HG03342 (cell line): ENCODE results near the gene PAIP2B.

ENCODE experiments used
- ATAC-seq: cut with Tn5 transposase; IDR thresholded peaks from one replicate; pipeline ENCODE4 v1.9.1; 2021; ENCODE audit warnings: mild to moderate bottlenecking, moderate library complexity; ENCODE audit not compliant: unreplicated experiment

The PAIP2B gene

GRCh38 chr2:71154279-71154678, 72.6 kb downstream of the PAIP2B start:
- no peak for ATAC-seq

GRCh38 chr2:71153585-71154224, 73.2 kb downstream of the PAIP2B start:
- ATAC-seq: no peak

DNA sequence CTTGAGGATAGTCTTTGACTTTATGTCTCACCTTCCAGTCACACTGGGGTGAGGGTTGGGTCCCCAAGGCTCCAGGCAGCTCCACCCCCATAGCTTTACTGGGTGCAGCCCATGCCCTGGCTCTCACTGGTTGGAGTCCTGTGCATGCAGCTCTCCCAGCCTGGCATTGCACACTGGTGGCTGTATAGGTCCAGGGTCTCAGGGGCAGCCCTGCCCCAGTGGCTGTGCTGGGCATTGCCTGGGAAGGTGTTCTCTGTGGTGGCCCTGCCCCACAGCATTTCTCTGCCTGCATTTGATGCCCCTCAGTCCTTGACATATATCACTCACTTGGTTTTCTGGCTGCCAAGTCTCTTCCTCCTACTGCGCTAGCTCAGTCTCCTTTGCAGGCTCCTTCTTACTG, 75.3 kb downstream of the PAIP2B start:
- ATAC-seq: no peak

- no peak for ATAC-seq
Observed at GRCh38 chr2:71150082-71150816, 76.7 kb downstream of the PAIP2B start.

DNA sequence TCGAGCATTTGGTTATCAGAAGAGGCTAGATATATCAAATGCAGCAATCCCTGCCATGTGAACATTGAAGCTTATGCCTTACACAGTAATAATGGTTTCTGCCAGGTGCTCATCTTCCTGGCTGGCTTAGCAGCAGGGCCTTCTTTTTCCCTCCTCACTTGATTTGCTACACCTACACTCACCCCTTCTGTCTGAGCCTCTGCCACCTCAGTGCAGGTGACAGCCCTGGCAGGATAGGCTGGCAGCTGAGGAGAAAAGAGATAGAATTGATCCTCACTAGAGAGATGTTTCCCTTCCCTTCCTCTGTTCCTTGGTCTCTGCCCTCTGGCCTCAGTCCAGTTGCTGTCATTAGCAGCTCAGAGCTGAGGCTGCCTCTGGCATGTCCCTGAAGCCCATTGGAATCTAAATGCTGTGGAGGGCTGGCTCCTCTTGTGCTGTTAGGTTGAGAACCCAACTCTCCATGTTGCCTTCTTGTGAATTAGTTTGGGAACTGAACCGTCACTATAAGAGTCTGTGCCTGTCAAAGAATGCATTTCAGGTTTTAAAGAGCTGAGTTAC, 78.3 kb downstream of the PAIP2B start:
- no peak for ATAC-seq

DNA sequence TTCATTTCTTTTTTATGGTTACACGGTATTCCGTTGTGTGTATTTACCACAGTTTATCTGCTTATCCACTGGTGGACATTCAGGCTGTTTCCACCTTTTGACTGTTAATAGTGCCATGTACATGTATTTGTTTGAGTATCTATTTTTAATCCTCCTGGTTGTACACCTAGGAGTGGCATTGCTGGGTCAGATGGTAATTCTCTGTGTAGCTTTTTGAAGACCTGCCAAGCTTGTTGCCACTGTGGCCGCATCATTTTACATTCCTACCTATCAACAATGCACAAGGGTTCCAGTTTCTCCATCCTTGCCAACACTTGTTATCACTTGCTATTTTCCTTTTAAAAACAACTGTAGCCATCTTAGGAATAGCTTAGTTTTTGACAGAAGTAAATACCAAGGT, 83.1 kb downstream of the PAIP2B start:
- ATAC-seq: no peak

GRCh38 chr2:71136174-71136573, 90.7 kb downstream of the PAIP2B start:
- no peak for ATAC-seq

- no peak for ATAC-seq
Observed at GRCh38 chr2:71133603-71134002, 93.3 kb downstream of the PAIP2B start.
